Fibroblast of the aortic adventitia (primary cell): ENCODE measurements around the gene LAPTM5. TPM values are rescaled to one million over a fixed set of nuclear protein-coding genes. Genes with fewer than 3 reads are reported as not detected.

Experiments
- DNase-seq: peaks from one replicate; pipeline ENCODE4 v3.0.0-alpha.2; 2010; ENCODE audit warnings: low read depth
- H3K4me3 ChIP-seq: 2 replicates; pipeline ENCODE4 v1.5.1; 2011; ENCODE audit warnings: low read depth, mild to moderate bottlenecking, control low read depth, low read length, moderate library complexity
- CTCF ChIP-seq: IDR thresholded peaks from 2 replicates; pipeline ENCODE4 v1.5.1; 2011; ENCODE audit warnings: mild to moderate bottlenecking, low read length, control low read depth, inconsistent platforms; ENCODE audit not compliant: insufficient read depth
- total RNA-seq: library from RNA; depleted of rRNA; stranded (reverse); fragments of >200 nt; gene quantifications from 2 replicates; pipeline ENCODE4 v1.2.3, GENCODE V29; 2012; ENCODE audit warnings: low replicate concordance

Gene LAPTM5
- total RNA-seq, 1 donor = 0.18 TPM

GRCh38 chr1:30801771-30802198 is 44.2 kb upstream of the LAPTM5 start:
- peak; percentile 94 for TF ChIP-seq CTCF
- H3K4me3 ChIP-seq = no peak overlapping the region
- DNase-seq = peak; percentile 61

- H3K4me3 ChIP-seq = no peak overlapping the region
- DNase-seq = no peak
- TF ChIP-seq CTCF = no peak
Measured at GRCh38 chr1:30799233-30799511, 41.6 kb upstream of the LAPTM5 start.

- H3K4me3 ChIP-seq = no peak overlapping the region
- no peak for TF ChIP-seq CTCF
- DNase-seq = no peak
Measured at GRCh38 chr1:30798389-30799232, 41.0 kb upstream of the LAPTM5 start.

GRCh38 chr1:30795026-30795425 is 37.5 kb upstream of the LAPTM5 start:
- peak; percentile 70 for DNase-seq
- H3K4me3 ChIP-seq = no peak overlapping the region
- no peak for TF ChIP-seq CTCF

- no peak for TF ChIP-seq CTCF
- H3K4me3 ChIP-seq = no peak overlapping the region
- no peak for DNase-seq
Measured at GRCh38 chr1:30794260-30794659, 36.7 kb upstream of the LAPTM5 start.

- DNase-seq = no peak
- H3K4me3 ChIP-seq = no peak overlapping the region
- TF ChIP-seq CTCF = no peak
Measured at GRCh38 chr1:30793209-30793608, 35.6 kb upstream of the LAPTM5 start.

GRCh38 chr1:30791868-30792267 is 34.3 kb upstream of the LAPTM5 start:
- no peak for DNase-seq
- TF ChIP-seq CTCF = no peak

More at GRCh38 chr1:30791868-30792267, 34.3 kb upstream of the LAPTM5 start:
- no peak overlapping the region for H3K4me3 ChIP-seq
